Measurements from ENCODE around the gene TMEM100.

TMEM100 gene

GRCh38 chr17:55743103-55743679 lies 20.5 kb upstream of the TMEM100 start:
- DNase-seq (ENCODE audit: low read depth) = peak; percentile 61

- no peak for DNase-seq (ENCODE audit: low read depth)
Measured at GRCh38 chr17:55742272-55743102, 19.8 kb upstream of the TMEM100 start.

- no peak for DNase-seq (ENCODE audit: low read depth)
Measured at GRCh38 chr17:55741356-55741700, 18.7 kb upstream of the TMEM100 start.

GRCh38 chr17:55740511-55741355 lies 18.1 kb upstream of the TMEM100 start:
- DNase-seq (ENCODE audit: low read depth) = no peak

GRCh38 chr17:55737976-55738501 lies 15.4 kb upstream of the TMEM100 start:
- DNase-seq (ENCODE audit: low read depth) = no peak

GRCh38 chr17:55735731-55736405 lies 13.2 kb upstream of the TMEM100 start:
- DNase-seq (ENCODE audit: low read depth) = peak; percentile 63

GRCh38 chr17:55734128-55734781 lies 11.6 kb upstream of the TMEM100 start:
- peak; percentile 24 for DNase-seq (ENCODE audit: low read depth)

- DNase-seq (ENCODE audit: low read depth) = peak; percentile 10
Measured at GRCh38 chr17:55731586-55732250, 9.1 kb upstream of the TMEM100 start.

- DNase-seq (ENCODE audit: low read depth) = peak; percentile 19
Measured at GRCh38 chr17:55730808-55731207, 8.1 kb upstream of the TMEM100 start.

GRCh38 chr17:55730380-55730779 lies 7.7 kb upstream of the TMEM100 start:
- peak; percentile 45 for DNase-seq (ENCODE audit: low read depth)

GRCh38 chr17:55729484-55729883 lies 6.8 kb upstream of the TMEM100 start:
- no peak for DNase-seq (ENCODE audit: low read depth)

GRCh38 chr17:55728833-55729232 lies 6.2 kb upstream of the TMEM100 start:
- DNase-seq (ENCODE audit: low read depth) = no peak

- DNase-seq (ENCODE audit: low read depth) = no peak
Measured at GRCh38 chr17:55728361-55728760, 5.7 kb upstream of the TMEM100 start.

GRCh38 chr17:55727920-55728319 lies 5.3 kb upstream of the TMEM100 start:
- no peak for DNase-seq (ENCODE audit: low read depth)

- DNase-seq (ENCODE audit: low read depth) = no peak
Measured at GRCh38 chr17:55727275-55727674, 4.6 kb upstream of the TMEM100 start.

- peak; percentile 77 for DNase-seq (ENCODE audit: low read depth)
Measured at GRCh38 chr17:55726440-55726839, 3.8 kb upstream of the TMEM100 start.

- DNase-seq (ENCODE audit: low read depth) = no peak
Measured at GRCh38 chr17:55723488-55723848, 804 bp upstream of the TMEM100 start.

- no peak for DNase-seq (ENCODE audit: low read depth)
Measured at GRCh38 chr17:55722016-55722736, 488 bp downstream of the TMEM100 start.

- DNase-seq (ENCODE audit: low read depth) = no peak
Measured at GRCh38 chr17:55720919-55721836, 1.5 kb downstream of the TMEM100 start.
